Ectodermal cell (in vitro differentiated cells): ENCODE data around the gene PPP1CB.

Experiments used
- H3K27ac ChIP-seq: 2 replicates; pipeline ENCODE4 v1.7.0; 2013; ENCODE audit warnings: mild to moderate bottlenecking, low read depth, low read length; ENCODE audit not compliant: insufficient read depth, poor library complexity, severe bottlenecking
- H3K27me3 ChIP-seq: 2 replicates; pipeline ENCODE4 v1.7.0; 2013; ENCODE audit warnings: mild to moderate bottlenecking, low read length; ENCODE audit not compliant: insufficient read depth, control insufficient read depth, poor library complexity, severe bottlenecking
- H3K36me3 ChIP-seq: one replicate; pipeline ENCODE4 v1.7.0; 2013; ENCODE audit warnings: low read length; ENCODE audit not compliant: control insufficient read depth, insufficient read depth
- H3K4me1 ChIP-seq: one replicate; pipeline ENCODE4 v1.7.0; 2013; ENCODE audit warnings: low read length; ENCODE audit not compliant: control insufficient read depth, insufficient read depth
- H3K4me3 ChIP-seq: 2 replicates; pipeline ENCODE4 v1.7.0; 2013; ENCODE audit warnings: low read depth, low read length, control low read depth; ENCODE audit not compliant: insufficient read depth
- H3K9me3 ChIP-seq: 2 replicates; pipeline ENCODE4 v1.7.0; 2013; ENCODE audit warnings: mild to moderate bottlenecking, low read length, moderate library complexity; ENCODE audit not compliant: control insufficient read depth
- WGBS, 2 experiments: methylation state at CpG; one replicate each; pipeline ENCODE4 v1.1.7; 2013; ENCODE audit warnings: missing lambda C conversion rate in 2 of 2; 5-methylcytosine and 5-hydroxymethylcytosine counted together

Gene PPP1CB

GRCh38 chr2:28810384-28811285, 59.0 kb downstream of the PPP1CB start, which contains the start of gene SPDYA:
Gene SPDYA, plus strand, starts transcription at chr2:28810834. Its CDS starts 5,181 bp downstream, at chr2:28816015.
- H3K36me3 ChIP-seq = no peaks in the 10 kb centered on the region
- H3K4me1 ChIP-seq = no peaks in the 10 kb centered on the region
- peak within 1 kb of the TSS; percentile 45 for H3K4me3 ChIP-seq
- peaks cover 13% of the 10 kb centered on the region for H3K27me3 ChIP-seq
- H3K27ac ChIP-seq = peak within 1 kb of the TSS; percentile 61
- H3K9me3 ChIP-seq = no peaks in the 10 kb centered on the region
- 19% methylated on average over 97 of the region's 97 CpGs for WGBS, 2 experiments

GRCh38 chr2:28818053-28818452, 66.4 kb downstream of the PPP1CB start:
- 89 to 93% methylated on average over 2 to 3 of the region's 3 CpGs for WGBS, 2 experiments
- no peak overlapping the region for H3K27ac ChIP-seq
- no peaks in the 10 kb centered on the region for H3K9me3 ChIP-seq
- H3K4me1 ChIP-seq = no peaks in the 10 kb centered on the region
- H3K4me3 ChIP-seq = no peak overlapping the region
- H3K36me3 ChIP-seq = no peaks in the 10 kb centered on the region
- no peaks in the 10 kb centered on the region for H3K27me3 ChIP-seq

DNA sequence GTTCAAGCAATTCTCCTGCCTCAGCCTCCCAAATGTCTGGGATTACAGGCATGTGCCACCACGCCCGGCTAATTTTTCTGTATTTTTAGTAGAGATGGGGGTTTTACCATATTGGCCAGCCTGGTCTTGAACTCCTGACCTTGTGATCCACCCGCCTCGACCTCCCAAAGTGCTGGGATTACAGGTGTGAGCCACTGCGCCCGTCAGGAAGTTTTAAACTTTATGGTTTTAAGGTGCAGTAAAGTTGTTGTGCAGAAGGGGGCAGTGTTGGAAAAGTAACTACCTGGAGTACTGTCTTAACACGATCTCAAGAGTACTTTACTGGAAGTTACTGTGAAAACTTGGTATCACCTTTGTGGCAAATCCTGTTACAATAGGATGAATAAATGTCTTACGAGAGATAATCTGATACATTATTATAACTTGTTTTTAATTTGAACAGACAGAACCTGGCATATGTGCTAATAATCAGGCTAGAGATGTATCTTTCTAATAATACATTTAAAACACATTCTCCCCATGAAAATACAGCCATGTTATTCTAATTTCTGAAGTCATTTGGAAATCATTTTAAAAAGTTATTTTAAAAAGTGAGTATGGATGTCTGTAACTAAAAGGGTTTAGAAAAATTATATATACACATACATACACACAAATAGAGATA, 69.8 kb downstream of the PPP1CB start:
- WGBS, 2 experiments = 14 to 16% methylated on average over 7 of the region's 8 CpGs
- no peaks in the 10 kb centered on the region for H3K4me1 ChIP-seq
- no peaks in the 10 kb centered on the region for H3K27me3 ChIP-seq
- H3K36me3 ChIP-seq = no peaks in the 10 kb centered on the region
- no peak overlapping the region for H3K27ac ChIP-seq
- no peak overlapping the region for H3K4me3 ChIP-seq
- no peaks in the 10 kb centered on the region for H3K9me3 ChIP-seq

DNA sequence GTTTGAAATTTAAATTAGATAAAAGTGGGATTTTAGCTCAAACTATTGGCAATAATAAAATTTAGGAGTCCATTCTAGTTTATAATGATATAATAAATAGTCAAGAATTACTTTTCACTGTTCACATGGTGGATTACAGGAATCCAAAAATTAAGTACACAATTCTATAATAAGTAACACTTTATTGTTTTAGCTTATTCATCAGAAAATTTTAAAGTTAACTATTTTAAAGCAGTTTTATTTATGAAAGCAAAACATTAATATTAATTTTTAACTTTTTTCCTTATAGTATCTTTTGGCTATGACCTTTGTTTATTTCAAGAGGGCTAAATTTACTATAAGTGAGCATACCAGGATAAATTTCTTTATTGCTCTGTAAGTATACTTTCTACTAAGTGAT, 70.4 kb downstream of the PPP1CB start:
- no peak overlapping the region for H3K27ac ChIP-seq
- no peaks in the 10 kb centered on the region for H3K9me3 ChIP-seq
- no peak overlapping the region for H3K4me3 ChIP-seq
- H3K27me3 ChIP-seq = no peaks in the 10 kb centered on the region
- no peaks in the 10 kb centered on the region for H3K36me3 ChIP-seq
- no peaks in the 10 kb centered on the region for H3K4me1 ChIP-seq

DNA sequence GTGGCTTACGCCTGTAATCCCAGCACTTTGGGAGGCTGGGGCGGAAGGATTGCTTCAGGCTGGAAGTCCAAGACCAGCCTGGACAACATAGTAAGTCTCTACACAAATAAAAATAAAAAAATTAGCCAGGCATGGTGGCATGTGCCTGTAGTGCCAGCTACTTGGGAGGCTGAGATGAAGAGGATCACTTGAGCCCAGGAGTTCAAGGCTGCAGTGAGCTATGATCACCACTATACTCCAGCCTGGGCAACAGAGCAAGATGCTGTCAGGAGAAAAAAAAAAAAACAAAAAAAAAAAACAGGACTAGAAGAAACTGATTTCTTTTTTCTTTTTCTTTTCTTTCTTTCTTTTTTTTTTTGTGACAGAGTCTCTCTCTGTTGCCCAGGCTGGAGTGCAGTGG, 72.6 kb downstream of the PPP1CB start:
- Histone ChIP-seq H3K36me3 (no peaks in the 10 kb centered on the region), H3K27me3 (no peaks in the 10 kb centered on the region), H3K27ac (no peak overlapping the region), H3K4me1 (no peaks in the 10 kb centered on the region), H3K9me3 (no peaks in the 10 kb centered on the region), H3K4me3 (no peak overlapping the region)
- WGBS, 2 experiments = 89 to 96% methylated on average over 2 of the region's 2 CpGs

- Histone ChIP-seq H3K27me3 (no peaks in the 10 kb centered on the region), H3K36me3 (no peaks in the 10 kb centered on the region), H3K4me1 (no peaks in the 10 kb centered on the region), H3K9me3 (no peaks in the 10 kb centered on the region), H3K27ac (no peak overlapping the region), H3K4me3 (no peak overlapping the region)
Measured at GRCh38 chr2:28824870-28825269, 73.2 kb downstream of the PPP1CB start.

DNA sequence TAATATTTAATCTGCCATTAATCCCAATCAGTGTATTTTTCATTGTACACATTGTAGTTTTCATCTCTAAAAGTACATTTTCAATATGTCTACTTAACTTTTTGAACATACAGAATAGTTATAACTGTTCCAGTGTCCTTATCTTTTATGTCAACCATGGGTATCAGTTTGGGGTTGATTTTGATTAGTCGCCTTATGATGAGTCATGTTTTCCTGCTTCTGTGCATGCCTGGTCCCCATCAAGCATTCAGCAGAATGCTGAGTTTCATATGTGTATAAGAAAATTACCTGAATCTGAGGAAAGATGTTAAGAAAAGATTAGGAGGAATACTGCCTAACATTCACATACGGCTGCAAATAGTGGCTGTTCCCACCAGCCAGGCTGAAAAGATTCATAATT, 76.8 kb downstream of the PPP1CB start:
- H3K36me3 ChIP-seq = no peaks in the 10 kb centered on the region
- WGBS, 2 experiments = 94 to 95% methylated on average over 2 of the region's 2 CpGs
- H3K9me3 ChIP-seq = no peaks in the 10 kb centered on the region
- no peak overlapping the region for H3K27ac ChIP-seq
- no peak overlapping the region for H3K4me3 ChIP-seq
- H3K27me3 ChIP-seq = no peaks in the 10 kb centered on the region
- no peaks in the 10 kb centered on the region for H3K4me1 ChIP-seq

- Histone ChIP-seq H3K4me1 (no peaks in the 10 kb centered on the region), H3K9me3 (no peaks in the 10 kb centered on the region), H3K27me3 (no peaks in the 10 kb centered on the region), H3K36me3 (no peaks in the 10 kb centered on the region), H3K4me3 (no peak overlapping the region), H3K27ac (no peak overlapping the region)
- WGBS, 2 experiments = 100% methylated on average over 1 of the region's 2 CpGs; no CpG with 5 or more reads in 1 of the 2 experiments
Measured at GRCh38 chr2:28833740-28834470, 82.3 kb downstream of the PPP1CB start.

DNA sequence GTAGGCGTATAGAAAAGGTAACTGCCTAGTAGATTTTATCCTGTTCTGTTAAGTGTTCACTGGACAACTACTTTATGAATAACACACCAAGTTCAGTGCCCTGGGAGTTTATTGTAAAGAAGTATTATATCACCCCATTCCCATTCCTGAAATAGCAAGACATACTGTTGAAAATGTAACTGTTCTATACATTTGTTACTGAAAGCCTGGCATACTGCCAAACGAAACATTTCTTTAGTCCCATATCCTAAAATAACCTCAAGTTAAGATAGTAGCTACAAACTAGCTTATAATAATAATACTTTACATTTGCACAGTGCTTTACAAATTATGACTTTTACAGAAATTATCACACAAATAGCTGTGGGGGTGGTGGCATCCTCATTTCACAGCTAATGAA, 84.2 kb downstream of the PPP1CB start:
- H3K4me3 ChIP-seq = no peak overlapping the region
- no peaks in the 10 kb centered on the region for H3K4me1 ChIP-seq
- H3K9me3 ChIP-seq = no peaks in the 10 kb centered on the region
- no peak overlapping the region for H3K27ac ChIP-seq
- no peaks in the 10 kb centered on the region for H3K27me3 ChIP-seq
- 88 to 93% methylated on average over 1 to 2 of the region's 2 CpGs for WGBS, 2 experiments
- H3K36me3 ChIP-seq = no peaks in the 10 kb centered on the region

- WGBS, 2 experiments = 88 to 94% methylated on average over 2 of the region's 2 CpGs
- no peak overlapping the region for H3K4me3 ChIP-seq
- no peak overlapping the region for H3K27ac ChIP-seq
- no peaks in the 10 kb centered on the region for H3K27me3 ChIP-seq
- H3K36me3 ChIP-seq = no peaks in the 10 kb centered on the region
- H3K9me3 ChIP-seq = no peaks in the 10 kb centered on the region
- H3K4me1 ChIP-seq = no peaks in the 10 kb centered on the region
Measured at GRCh38 chr2:28838971-28839370, 87.3 kb downstream of the PPP1CB start.
